ENCODE results near the gene C5AR1.
A peak's percentile ranks its signal among the peaks of the same experiment; 100 is the strongest.
"Not testable (repeated sequence)": the region's sequence is repeated elsewhere in the genome, so short reads cannot be mapped to it uniquely, and the experiment has no call there.

Gene C5AR1

GRCh38 chr19:47336765-47337718 lies 27.4 kb downstream of the C5AR1 start:
- DNase-seq: peak in 1 of 4 experiments; percentile 21

GRCh38 chr19:47339196-47339880 lies 29.7 kb downstream of the C5AR1 start:
- no peak for DNase-seq

- no peak for DNase-seq
Measured at GRCh38 chr19:47340477-47341208, 31.0 kb downstream of the C5AR1 start.

GRCh38 chr19:47341734-47342133 lies 32.1 kb downstream of the C5AR1 start:
- no peak for DNase-seq

GRCh38 chr19:47343194-47343802 lies 33.6 kb downstream of the C5AR1 start:
- no peak for DNase-seq

- DNase-seq: no peak
Measured at GRCh38 chr19:47344425-47344824, 34.8 kb downstream of the C5AR1 start.

- not testable (repeated sequence) for DNase-seq
Measured at GRCh38 chr19:47346024-47346423, 36.4 kb downstream of the C5AR1 start.

GRCh38 chr19:47348819-47349795 lies 39.4 kb downstream of the C5AR1 start, which contains the start of gene DHX34:
Gene DHX34 (plus strand): TSS chr19:47349315. CDS start chr19:47353031, 3,716 bp downstream.
- DNase-seq: peak; percentile 96 to 98 (median 98)

GRCh38 chr19:47350630-47351029 lies 41.0 kb downstream of the C5AR1 start:
- no peak for DNase-seq

- no peak for DNase-seq
Measured at GRCh38 chr19:47351548-47351947, 41.9 kb downstream of the C5AR1 start.

GRCh38 chr19:47352095-47352494 lies 42.4 kb downstream of the C5AR1 start:
- DNase-seq: no peak

GRCh38 chr19:47353307-47353712 lies 43.6 kb downstream of the C5AR1 start:
- no peak for DNase-seq

- DNase-seq: no peak
Measured at GRCh38 chr19:47356900-47357299, 47.2 kb downstream of the C5AR1 start.

GRCh38 chr19:47357788-47358680 lies 48.4 kb downstream of the C5AR1 start:
- DNase-seq: no peak

- no peak for DNase-seq
Measured at GRCh38 chr19:47358936-47359335, 49.3 kb downstream of the C5AR1 start.

- no peak for DNase-seq
Measured at GRCh38 chr19:47362321-47362720, 52.7 kb downstream of the C5AR1 start.

GRCh38 chr19:47363758-47364531 lies 54.3 kb downstream of the C5AR1 start:
- no peak for DNase-seq

- DNase-seq: not testable (repeated sequence)
Measured at GRCh38 chr19:47365455-47365854, 55.8 kb downstream of the C5AR1 start.

GRCh38 chr19:47370045-47370611 lies 60.5 kb downstream of the C5AR1 start:
- DNase-seq: no peak
